H1 (cell line): ENCODE data around the gene RAB5A.

ENCODE experiments used
- FOSL1 ChIP-seq: IDR thresholded peaks from 2 replicates; pipeline ENCODE4 v1.6.1; 2011; ENCODE audit warnings: mild to moderate bottlenecking, low read depth, low read length, moderate library complexity; ENCODE audit not compliant: insufficient read depth
- POLR2A ChIP-seq, 2 experiments: IDR thresholded peaks; 1 replicate in 1 of 2; 2 replicates in 1 of 2; pipeline ENCODE4 v1.6.1; 2011; ENCODE audit warnings: low read depth in 2 of 2, low read length in 2 of 2, mild to moderate bottlenecking in 2 of 2; ENCODE audit errors: control extremely low read depth in 1 of 2
- POLR2AphosphoS5 ChIP-seq: IDR thresholded peaks from 2 replicates; pipeline ENCODE4 v1.6.1; 2011; ENCODE audit warnings: low read depth, low read length
- RAD21 ChIP-seq, 2 experiments: IDR thresholded peaks in 1 of 2; conservative IDR thresholded peaks in 1 of 2; 2 replicates each; pipeline ENCODE4 v1.6.1; 2011; ENCODE audit warnings: low read depth in 2 of 2, low read length in 2 of 2, improper control_type of control experiment in 1 of 2, inconsistent platforms in 1 of 2, mild to moderate bottlenecking in 1 of 2, moderate library complexity in 1 of 2
- TF ChIP-seq, protein P1 (sequence below): IDR thresholded peaks from 2 replicates; pipeline ENCODE4 v1.6.1; 2011; ENCODE audit warnings: low read length, improper control_type of control experiment
- TF ChIP-seq, protein P2 (sequence below), 3 experiments: IDR thresholded peaks; 1 replicate in 2 of 3; 2 replicates in 1 of 3; pipeline versions ENCODE4 v1.5.1 to v1.6.1; 2011; ENCODE audit warnings: low read length in 3 of 3, mild to moderate bottlenecking in 3 of 3, inconsistent platforms in 2 of 3, low read depth in 1 of 3, moderate library complexity in 1 of 3; ENCODE audit not compliant: insufficient read depth in 1 of 3; ENCODE audit errors: control extremely low read depth in 1 of 3
- TF ChIP-seq, protein P3 (sequence below): IDR thresholded peaks from 2 replicates; pipeline ENCODE4 v1.6.1; 2012; ENCODE audit warnings: inconsistent platforms

DNA sequence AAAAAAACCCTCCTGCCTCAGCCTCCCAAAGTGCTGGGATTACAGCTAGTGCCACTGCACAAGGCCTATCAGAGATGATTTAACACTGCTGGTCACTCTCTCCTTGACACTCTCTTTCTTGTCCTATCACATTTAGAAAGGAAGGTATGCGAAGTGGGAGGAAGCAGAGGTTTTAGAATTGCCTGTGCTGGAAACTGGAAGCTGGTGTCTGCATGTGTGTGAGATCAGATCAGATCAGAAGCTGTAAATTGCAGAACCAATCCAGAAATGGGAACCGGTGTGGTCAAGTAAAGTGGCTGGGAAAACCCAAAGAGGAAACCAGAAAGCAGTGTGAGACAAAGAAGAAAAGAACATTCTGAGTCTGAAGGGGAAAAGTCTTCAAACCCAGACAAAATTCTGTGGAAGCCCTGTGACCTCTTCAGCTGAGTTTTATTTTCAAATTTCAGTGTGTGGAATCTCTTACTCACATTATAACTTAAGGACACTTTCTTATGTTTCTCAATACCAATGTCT lies 15.7 kb upstream of the RAB5A start:
- no peak for TF ChIP-seq POLR2AphosphoS5
- TF ChIP-seq POLR2A (IDR thresholded peaks at IDR 0.05; ENCODE audit: control extremely low read depth in 1 of 2, low read depth in 2 of 2, low read length in 2 of 2) = no peak
- TF ChIP-seq, protein P1, sequence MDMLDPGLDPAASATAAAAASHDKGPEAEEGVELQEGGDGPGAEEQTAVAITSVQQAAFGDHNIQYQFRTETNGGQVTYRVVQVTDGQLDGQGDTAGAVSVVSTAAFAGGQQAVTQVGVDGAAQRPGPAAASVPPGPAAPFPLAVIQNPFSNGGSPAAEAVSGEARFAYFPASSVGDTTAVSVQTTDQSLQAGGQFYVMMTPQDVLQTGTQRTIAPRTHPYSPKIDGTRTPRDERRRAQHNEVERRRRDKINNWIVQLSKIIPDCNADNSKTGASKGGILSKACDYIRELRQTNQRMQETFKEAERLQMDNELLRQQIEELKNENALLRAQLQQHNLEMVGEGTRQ = no peak
- no peak for TF ChIP-seq FOSL1
- TF ChIP-seq, protein P2, sequence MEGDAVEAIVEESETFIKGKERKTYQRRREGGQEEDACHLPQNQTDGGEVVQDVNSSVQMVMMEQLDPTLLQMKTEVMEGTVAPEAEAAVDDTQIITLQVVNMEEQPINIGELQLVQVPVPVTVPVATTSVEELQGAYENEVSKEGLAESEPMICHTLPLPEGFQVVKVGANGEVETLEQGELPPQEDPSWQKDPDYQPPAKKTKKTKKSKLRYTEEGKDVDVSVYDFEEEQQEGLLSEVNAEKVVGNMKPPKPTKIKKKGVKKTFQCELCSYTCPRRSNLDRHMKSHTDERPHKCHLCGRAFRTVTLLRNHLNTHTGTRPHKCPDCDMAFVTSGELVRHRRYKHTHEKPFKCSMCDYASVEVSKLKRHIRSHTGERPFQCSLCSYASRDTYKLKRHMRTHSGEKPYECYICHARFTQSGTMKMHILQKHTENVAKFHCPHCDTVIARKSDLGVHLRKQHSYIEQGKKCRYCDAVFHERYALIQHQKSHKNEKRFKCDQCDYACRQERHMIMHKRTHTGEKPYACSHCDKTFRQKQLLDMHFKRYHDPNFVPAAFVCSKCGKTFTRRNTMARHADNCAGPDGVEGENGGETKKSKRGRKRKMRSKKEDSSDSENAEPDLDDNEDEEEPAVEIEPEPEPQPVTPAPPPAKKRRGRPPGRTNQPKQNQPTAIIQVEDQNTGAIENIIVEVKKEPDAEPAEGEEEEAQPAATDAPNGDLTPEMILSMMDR (IDR thresholded peaks at IDR 0.05; ENCODE audit: control extremely low read depth in 1 of 3, insufficient read depth in 1 of 3, low read depth in 1 of 3, low read length in 3 of 3) = no peak
- TF ChIP-seq, protein P3, sequence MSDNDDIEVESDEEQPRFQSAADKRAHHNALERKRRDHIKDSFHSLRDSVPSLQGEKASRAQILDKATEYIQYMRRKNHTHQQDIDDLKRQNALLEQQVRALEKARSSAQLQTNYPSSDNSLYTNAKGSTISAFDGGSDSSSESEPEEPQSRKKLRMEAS = no peak
- no peak for TF ChIP-seq RAD21 (IDR thresholded peaks at IDR 0.05 in 1 of 2, conservative IDR thresholded peaks at IDR 0.05 in 1 of 2; ENCODE audit: low read depth in 2 of 2, low read length in 2 of 2)
